Measurements from ENCODE around the gene TOR1A. TPM values are rescaled to one million over a fixed set of nuclear protein-coding genes. Genes with fewer than 3 reads are reported as not detected.
A peak's percentile ranks its signal among the peaks of the same experiment; 100 is the strongest.

Gene TOR1A
- total RNA-seq, 6 donors from 2014 or later: 15.6 to 56.5 (median 34.7) TPM

DNA sequence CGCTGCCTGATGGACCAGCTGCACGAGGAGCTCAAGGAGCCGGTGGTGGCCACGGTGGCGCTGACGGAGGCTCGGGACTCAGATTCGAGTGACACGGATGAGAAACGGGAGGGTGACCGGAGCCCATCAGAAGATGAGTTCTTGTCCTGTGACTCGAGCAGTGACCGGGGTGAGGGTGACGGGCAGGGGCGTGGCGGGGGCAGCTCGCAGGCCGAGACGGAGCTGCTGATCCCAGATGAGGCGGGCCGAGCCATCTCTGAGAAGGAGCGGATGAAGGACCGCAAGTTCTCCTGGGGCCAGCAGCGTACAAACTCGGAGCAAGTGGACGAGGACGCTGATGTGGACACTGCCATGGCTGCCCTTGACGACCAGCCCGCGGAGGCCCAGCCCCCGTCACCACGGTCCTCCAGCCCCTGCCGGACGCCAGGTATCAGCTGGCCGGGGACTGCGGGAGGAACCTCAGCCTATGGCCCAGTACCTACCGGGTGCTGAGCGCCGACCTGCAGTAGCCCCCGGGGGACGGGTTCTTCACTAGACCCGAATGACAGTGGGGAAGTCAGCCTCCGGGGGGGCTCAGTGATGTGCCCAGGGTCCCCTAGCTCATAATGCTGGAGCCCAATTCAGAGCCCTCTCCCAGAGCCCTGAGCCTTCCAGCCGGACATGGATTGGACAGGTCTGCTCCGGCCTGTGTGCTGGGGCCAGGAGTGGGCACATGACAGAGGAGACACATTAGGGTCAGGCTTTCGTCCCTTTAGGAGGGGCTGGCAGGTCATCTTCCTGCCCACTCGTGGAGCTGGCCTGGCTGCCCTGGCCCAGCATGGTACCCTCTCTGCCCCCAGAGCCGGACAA, 44.3 kb upstream of the TOR1A start:
- TF ChIP-seq EP300 (IDR thresholded peaks at IDR 0.05): no peak
- no peak for TF ChIP-seq POLR2A (IDR thresholded peaks at IDR 0.05)
- no peak for TF ChIP-seq POLR2AphosphoS5 (IDR thresholded peaks at IDR 0.05)
- TF ChIP-seq CTCF (IDR thresholded peaks at IDR 0.05): no peak
- Histone ChIP-seq H3K27ac (peak overlapping the region in 2 of 4 donors; percentile 53 to 75), H3K4me3 (no peak overlapping the region), H3K27me3 (no peaks in the 10 kb centered on the region), H3K4me1 (no peaks in the 10 kb centered on the region), H3K9me3 (no peaks in the 10 kb centered on the region), H3K36me3 (peaks cover 0 to 43% (median 22%) of the 10 kb centered on the region in 4 donors)
- WGBS, 2 donors: 90 to 94% methylated on average over 33 to 43 of the region's 48 CpGs
- peak; percentile 1 to 6 for ATAC-seq (ENCODE audit: low FRiP score in 2 of 2)
- DNase-seq: peak in 1 of 2 donors; percentile 68

- Histone ChIP-seq H3K9me3 (no peaks in the 10 kb centered on the region), H3K27me3 (no peaks in the 10 kb centered on the region), H3K27ac (peak overlapping the region in 2 of 4 donors; percentile 39 to 53), H3K4me3 (no peak overlapping the region), H3K4me1 (no peaks in the 10 kb centered on the region), H3K36me3 (peaks cover 0 to 49% (median 26%) of the 10 kb centered on the region in 4 donors)
- ATAC-seq (ENCODE audit: low FRiP score in 2 of 2): no peak
- TF ChIP-seq CTCF (IDR thresholded peaks at IDR 0.05) (no peak), EP300 (IDR thresholded peaks at IDR 0.05) (no peak), POLR2AphosphoS5 (IDR thresholded peaks at IDR 0.05) (no peak), POLR2A (IDR thresholded peaks at IDR 0.05) (no peak)
- peak in 1 of 2 donors; percentile 44 for DNase-seq
- 80 to 97% methylated on average over 6 to 17 of the region's 17 CpGs for WGBS, 2 donors
These were observed 43.4 kb upstream of the TOR1A start for GRCh38 chr9:129867136-129868022.

DNA sequence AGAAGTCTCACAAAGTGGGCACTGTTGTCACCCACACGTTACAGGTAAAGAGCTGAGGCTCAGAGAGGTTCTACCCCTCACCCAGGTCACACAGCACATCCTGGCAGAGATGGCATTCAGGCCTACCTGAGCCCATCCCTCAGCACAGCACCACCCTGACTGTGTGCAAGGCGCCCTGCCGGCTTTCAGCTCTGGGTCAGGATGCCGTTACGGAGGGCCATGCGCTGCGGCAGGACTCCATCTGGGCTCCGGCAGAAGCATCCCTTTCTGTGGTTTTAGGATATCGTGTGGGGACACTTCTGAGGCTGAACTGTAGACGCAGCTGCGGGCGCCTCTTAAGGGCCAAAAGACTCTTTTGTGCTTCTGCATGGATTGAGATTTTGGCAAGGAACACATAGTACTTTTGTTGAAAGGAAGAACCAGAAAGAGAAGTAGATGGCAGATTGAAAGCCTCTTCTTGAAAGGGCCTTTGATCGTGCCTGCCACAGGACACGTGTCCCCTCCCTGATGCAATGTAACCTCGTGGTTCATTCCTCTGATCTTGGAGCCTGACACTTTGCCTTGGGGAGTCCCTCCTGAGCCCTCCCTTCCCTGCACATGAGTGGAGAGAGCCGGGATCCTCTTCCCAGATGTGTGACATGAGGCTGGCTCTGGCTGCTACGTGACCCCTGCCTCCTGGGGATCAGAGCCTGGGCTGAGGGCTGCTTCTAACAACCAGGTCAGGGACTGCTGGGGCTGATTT, 42.6 kb upstream of the TOR1A start:
- Histone ChIP-seq H3K9me3 (no peaks in the 10 kb centered on the region), H3K4me3 (no peak overlapping the region), H3K36me3 (peaks cover 5 to 56% (median 29%) of the 10 kb centered on the region in 4 donors), H3K27me3 (no peaks in the 10 kb centered on the region), H3K4me1 (no peaks in the 10 kb centered on the region), H3K27ac (peak overlapping the region in 1 of 4 donors; percentile 39)
- ATAC-seq (ENCODE audit: low FRiP score in 2 of 2): no peak
- TF ChIP-seq EP300 (IDR thresholded peaks at IDR 0.05) (no peak), POLR2AphosphoS5 (IDR thresholded peaks at IDR 0.05) (no peak), CTCF (IDR thresholded peaks at IDR 0.05) (no peak), POLR2A (IDR thresholded peaks at IDR 0.05) (no peak)
- peak in 1 of 2 donors; percentile 41 for DNase-seq
- WGBS, 2 donors: 64 to 71% methylated on average over 13 to 17 of the region's 17 CpGs

- TF ChIP-seq POLR2AphosphoS5 (IDR thresholded peaks at IDR 0.05) (no peak), CTCF (IDR thresholded peaks at IDR 0.05) (no peak), EP300 (IDR thresholded peaks at IDR 0.05) (no peak), POLR2A (IDR thresholded peaks at IDR 0.05) (no peak)
- Histone ChIP-seq H3K9me3 (no peaks in the 10 kb centered on the region), H3K36me3 (peaks cover 8 to 64% (median 36%) of the 10 kb centered on the region in 4 donors), H3K4me3 (no peak overlapping the region), H3K27ac (peak overlapping the region in 1 of 4 donors; percentile 35), H3K27me3 (no peaks in the 10 kb centered on the region), H3K4me1 (no peaks in the 10 kb centered on the region)
- ATAC-seq (ENCODE audit: low FRiP score in 2 of 2): no peak
- WGBS, 2 donors: 70 to 84% methylated on average over 12 to 13 of the region's 14 CpGs
- DNase-seq: peak in 1 of 2 donors; percentile 38
These were observed 41.9 kb upstream of the TOR1A start for GRCh38 chr9:129865668-129866320.
